Measurements from ENCODE around the gene ALOX15.
"Not testable (repeated sequence)": the region's sequence is repeated elsewhere in the genome, so short reads cannot be mapped to it uniquely, and the experiment has no call there.

ALOX15 gene

GRCh38 chr17:4638766-4639165 lies 2.7 kb downstream of the ALOX15 start:
- not testable (repeated sequence) for H3K9me3 ChIP-seq (replicated peaks in 1 of 11); H3K27ac ChIP-seq; H3K9ac ChIP-seq; H3K4me3 ChIP-seq; H3K36me3 ChIP-seq
- peaks cover 0 to 23% (median 4%) of the 10 kb centered on the region in 11 experiments; a peak in 8 of 22 replicates for H4K20me1 ChIP-seq
- H3K4me2 ChIP-seq, result peak overlapping the region in 8 of 11 experiments; percentile 11 to 48 (median 30); a peak in 12 of 22 replicates
- peaks cover 47 to 63% (median 55%) of the 10 kb centered on the region in 11 experiments for H3K27me3 ChIP-seq
- peaks cover 28 to 54% (median 44%) of the 10 kb centered on the region in 10 experiments for H3K4me1 ChIP-seq

- peaks cover 0 to 18% (median under 1%) of the 10 kb centered on the region in 11 experiments; a peak in 7 of 22 replicates for H4K20me1 ChIP-seq
- peak overlapping the region; percentile 80 to 97 (median 92) for H3K4me2 ChIP-seq
- H3K9me3 ChIP-seq (replicated peaks in 1 of 11), result no peaks in the 10 kb centered on the region
- H3K4me1 ChIP-seq, result peaks cover 28 to 58% (median 46%) of the 10 kb centered on the region in 10 experiments
- peak overlapping the region in 3 of 11 experiments; percentile 0 to 41 (median 41); a peak in 3 of 22 replicates for H3K9ac ChIP-seq
- H3K36me3 ChIP-seq, result no peaks in the 10 kb centered on the region
- H3K27ac ChIP-seq, result peak overlapping the region in 5 of 11 experiments; percentile 35 to 55 (median 49); a peak in 10 of 22 replicates
- H3K27me3 ChIP-seq, result peaks cover 25 to 41% (median 33%) of the 10 kb centered on the region in 11 experiments
- H3K4me3 ChIP-seq, result peak overlapping the region in 3 of 10 experiments; percentile 7 to 59 (median 22); a peak in 3 of 20 replicates
- TF ChIP-seq Cebpa-rat (IDR thresholded peaks at IDR 0.05), result no peak
Observed at GRCh38 chr17:4636474-4637100, 4.9 kb downstream of the ALOX15 start.

- H3K36me3 ChIP-seq, result no peaks in the 10 kb centered on the region
- H3K27ac ChIP-seq, result peak overlapping the region in 8 of 11 experiments; percentile 2 to 63 (median 48); a peak in 11 of 22 replicates
- H3K9me3 ChIP-seq (replicated peaks in 1 of 11), result no peaks in the 10 kb centered on the region
- no peak for TF ChIP-seq Cebpa-rat (IDR thresholded peaks at IDR 0.05)
- peaks cover 0 to 13% (median 0%) of the 10 kb centered on the region in 11 experiments; a peak in 2 of 22 replicates for H4K20me1 ChIP-seq
- H3K27me3 ChIP-seq, result peaks cover 19 to 34% (median 26%) of the 10 kb centered on the region in 11 experiments
- peaks cover 28 to 62% (median 53%) of the 10 kb centered on the region in 10 experiments for H3K4me1 ChIP-seq
- peak overlapping the region; percentile 80 to 97 (median 92) for H3K4me2 ChIP-seq
- H3K9ac ChIP-seq, result peak overlapping the region in 7 of 11 experiments; percentile 7 to 52 (median 37); a peak in 7 of 22 replicates
- H3K4me3 ChIP-seq, result peak overlapping the region; percentile 7 to 59 (median 34); a peak in 13 of 20 replicates
Observed at GRCh38 chr17:4635823-4636375, 5.6 kb downstream of the ALOX15 start.

- H3K27me3 ChIP-seq, result peaks cover 12 to 25% (median 17%) of the 10 kb centered on the region in 11 experiments
- peak overlapping the region in 4 of 11 experiments; percentile 39 to 63 (median 56); a peak in 6 of 22 replicates for H3K27ac ChIP-seq
- H3K4me1 ChIP-seq, result peaks cover 28 to 62% (median 55%) of the 10 kb centered on the region in 10 experiments
- peak overlapping the region in 4 of 11 experiments; percentile 7 to 46 (median 34); a peak in 6 of 22 replicates for H3K9ac ChIP-seq
- no peaks in the 10 kb centered on the region for H3K9me3 ChIP-seq (replicated peaks in 1 of 11)
- H4K20me1 ChIP-seq, result peaks cover 0 to 13% (median 0%) of the 10 kb centered on the region in 11 experiments; a peak in 2 of 22 replicates
- TF ChIP-seq Cebpa-rat (IDR thresholded peaks at IDR 0.05), result no peak
- H3K36me3 ChIP-seq, result no peaks in the 10 kb centered on the region
- peak overlapping the region; percentile 80 to 97 (median 92); a peak in 21 of 22 replicates for H3K4me2 ChIP-seq
- H3K4me3 ChIP-seq, result peak overlapping the region in 5 of 10 experiments; percentile 14 to 59 (median 45); a peak in 4 of 20 replicates
Observed at GRCh38 chr17:4634976-4635375, 6.5 kb downstream of the ALOX15 start.

- H3K9me3 ChIP-seq (replicated peaks in 1 of 11), result no peaks in the 10 kb centered on the region
- H3K27ac ChIP-seq, result no peak overlapping the region
- peaks cover 0 to 13% (median 0%) of the 10 kb centered on the region in 11 experiments; a peak in 2 of 22 replicates for H4K20me1 ChIP-seq
- TF ChIP-seq Cebpa-rat (IDR thresholded peaks at IDR 0.05), result no peak
- H3K4me2 ChIP-seq, result no peak overlapping the region
- peaks cover 3 to 14% (median 5%) of the 10 kb centered on the region in 11 experiments for H3K27me3 ChIP-seq
- H3K36me3 ChIP-seq, result no peaks in the 10 kb centered on the region
- H3K9ac ChIP-seq, result no peak overlapping the region
- no peak overlapping the region for H3K4me3 ChIP-seq
- peaks cover 28 to 54% (median 49%) of the 10 kb centered on the region in 10 experiments for H3K4me1 ChIP-seq
Observed at GRCh38 chr17:4633643-4634042, 7.8 kb downstream of the ALOX15 start.

GRCh38 chr17:4632581-4632920 lies 8.9 kb downstream of the ALOX15 start:
- Histone ChIP-seq H3K27ac (no peak overlapping the region), H3K36me3 (no peaks in the 10 kb centered on the region), H3K9me3 (replicated peaks in 1 of 11) (no peaks in the 10 kb centered on the region), H3K4me3 (no peak overlapping the region), H3K9ac (no peak overlapping the region), H3K4me2 (no peak overlapping the region), H3K4me1 (peaks cover 28 to 52% (median 48%) of the 10 kb centered on the region in 10 experiments), H4K20me1 (peaks cover 0 to 13% (median 0%) of the 10 kb centered on the region in 11 experiments; a peak in 2 of 22 replicates), H3K27me3 (peaks cover 0 to 8% (median 0%) of the 10 kb centered on the region in 11 experiments; a peak in 5 of 22 replicates)
- no peak for TF ChIP-seq Cebpa-rat (IDR thresholded peaks at IDR 0.05)

GRCh38 chr17:4631836-4632580 lies 9.5 kb downstream of the ALOX15 start:
- H3K4me1 ChIP-seq, result peaks cover 24 to 47% (median 43%) of the 10 kb centered on the region in 10 experiments
- H3K36me3 ChIP-seq, result no peaks in the 10 kb centered on the region
- H3K4me2 ChIP-seq, result peak overlapping the region in 8 of 11 experiments; percentile 14 to 58 (median 36); a peak in 13 of 22 replicates
- peaks cover 0 to 3% (median 0%) of the 10 kb centered on the region in 11 experiments; a peak in 2 of 22 replicates for H3K27me3 ChIP-seq
- TF ChIP-seq Cebpa-rat (IDR thresholded peaks at IDR 0.05), result no peak
- no peak overlapping the region for H3K4me3 ChIP-seq
- H4K20me1 ChIP-seq, result peaks cover 0 to 13% (median 0%) of the 10 kb centered on the region in 11 experiments; a peak in 2 of 22 replicates
- no peak overlapping the region for H3K9ac ChIP-seq
- H3K27ac ChIP-seq, result no peak overlapping the region
- no peaks in the 10 kb centered on the region for H3K9me3 ChIP-seq (replicated peaks in 1 of 11)

GRCh38 chr17:4631431-4631830 lies 10.0 kb downstream of the ALOX15 start:
- Histone ChIP-seq H3K9me3 (replicated peaks in 1 of 11) (no peaks in the 10 kb centered on the region), H3K4me2 (peak overlapping the region in 8 of 11 experiments; percentile 14 to 58 (median 36); a peak in 13 of 22 replicates), H3K4me1 (peaks cover 18 to 41% (median 37%) of the 10 kb centered on the region in 10 experiments), H3K4me3 (no peak overlapping the region), H3K9ac (no peak overlapping the region), H3K36me3 (no peaks in the 10 kb centered on the region), H3K27ac (no peak overlapping the region), H3K27me3 (no peaks in the 10 kb centered on the region), H4K20me1 (peaks cover 0 to 9% (median 0%) of the 10 kb centered on the region in 11 experiments; a peak in 2 of 22 replicates)
- TF ChIP-seq Cebpa-rat (IDR thresholded peaks at IDR 0.05), result no peak
